ENCODE results near the gene GUCA2B.
A peak's percentile ranks its signal among the peaks of the same experiment; 100 is the strongest.

- TF ChIP-seq CTCF (optimal IDR thresholded peaks at IDR 0.05 in 1 of 3, IDR thresholded peaks at IDR 0.05 in 1 of 3, conservative IDR thresholded peaks at IDR 0.05 in 1 of 3; ENCODE audit: extremely low read depth in 1 of 3, insufficient read depth in 2 of 3, low read length in 3 of 3) (peak in 1 of 3 experiments; percentile 31), EZH2 (IDR thresholded peaks at IDR 0.05; ENCODE audit: low read length) (no peak)
These were observed 4.5 kb downstream of the GUCA2B start for GRCh38 chr1:42157667-42158066.

All from keratinocyte (primary cell).